Keratinocyte (primary cell): ENCODE results near the gene SIN3A. TPM values are rescaled to one million over a fixed set of nuclear protein-coding genes. Genes with fewer than 3 reads are reported as not detected.

Source experiments
- DNase-seq: peaks from one replicate; pipeline ENCODE4 v3.0.0-alpha.2; 2011; ENCODE audit warnings: low read depth, missing footprints, low spot score
- FAIRE-seq: peaks from 2 replicates; lab custom pipeline; 2011; peaks lifted over from hg19 to GRCh38; lab: Jason Lieb, UNC
- H2AFZ ChIP-seq: 2 replicates; pipeline ENCODE4 v1.6.0; 2012; ENCODE audit warnings: low read length, control low read depth, inconsistent platforms; ENCODE audit not compliant: control insufficient read depth
- H3K27ac ChIP-seq: 2 replicates; pipeline ENCODE4 v1.5.1; 2011; ENCODE audit warnings: low read length; ENCODE audit not compliant: control insufficient read depth, insufficient read depth
- H3K27me3 ChIP-seq: 3 replicates; pipeline ENCODE4 v1.6.0; 2011; ENCODE audit warnings: low read length; ENCODE audit not compliant: control insufficient read depth, insufficient read depth; ENCODE audit errors: extremely low read depth
- H3K36me3 ChIP-seq, 2 experiments: 2 replicates in 1 of 2; 3 replicates in 1 of 2; pipeline ENCODE4 v1.5.1; 2011; ENCODE audit warnings: low read length in 2 of 2, mild to moderate bottlenecking in 1 of 2; ENCODE audit not compliant: control insufficient read depth in 2 of 2, insufficient read depth in 2 of 2; ENCODE audit errors: extremely low read depth in 1 of 2
- H3K4me1 ChIP-seq: 3 replicates; pipeline ENCODE4 v1.5.1; 2011; ENCODE audit warnings: low read length; ENCODE audit not compliant: control insufficient read depth, insufficient read depth; ENCODE audit errors: extremely low read depth
- H3K4me2 ChIP-seq: 3 replicates; pipeline ENCODE4 v1.6.0; 2011; ENCODE audit warnings: low read depth, low read length; ENCODE audit not compliant: control insufficient read depth, insufficient read depth; ENCODE audit errors: extremely low read depth
- H3K4me3 ChIP-seq, 3 experiments: fragments of 200-600 bp in 1 of 3; sonication (generic) in 1 of 3; 2 replicates in 2 of 3; 3 replicates in 1 of 3; pipeline ENCODE4 v1.5.1; 2011 to 2016; ENCODE audit warnings: low read length in 3 of 3, mild to moderate bottlenecking in 3 of 3, control low read depth in 2 of 3, inconsistent platforms in 1 of 3, low read depth in 1 of 3, mixed read lengths in 1 of 3, mixed run types in 1 of 3, moderate library complexity in 1 of 3; ENCODE audit not compliant: control insufficient read depth in 2 of 3, insufficient read depth in 2 of 3; ENCODE audit errors: extremely low read depth in 1 of 3
- H3K79me2 ChIP-seq: 2 replicates; pipeline ENCODE4 v1.6.0; 2012; ENCODE audit warnings: low read length; ENCODE audit not compliant: control insufficient read depth, insufficient read depth
- H3K9ac ChIP-seq: 3 replicates; pipeline ENCODE4 v1.6.0; 2011; ENCODE audit warnings: low read length; ENCODE audit not compliant: control insufficient read depth, insufficient read depth; ENCODE audit errors: extremely low read depth
- H3K9me1 ChIP-seq: 3 replicates; pipeline ENCODE4 v1.6.0; 2011; ENCODE audit warnings: low read length; ENCODE audit not compliant: control insufficient read depth, insufficient read depth; ENCODE audit errors: extremely low read depth
- H3K9me3 ChIP-seq: 2 replicates; pipeline ENCODE4 v1.5.1; 2012; ENCODE audit warnings: low read depth, low read length; ENCODE audit not compliant: control insufficient read depth
- H4K20me1 ChIP-seq: 3 replicates; pipeline ENCODE4 v1.6.0; 2011; ENCODE audit warnings: low read length; ENCODE audit not compliant: control insufficient read depth, insufficient read depth; ENCODE audit errors: extremely low read depth
- CTCF ChIP-seq, 3 experiments: IDR thresholded peaks in 1 of 3; conservative IDR thresholded peaks in 1 of 3; optimal IDR thresholded peaks in 1 of 3; 2 replicates in 2 of 3; 3 replicates in 1 of 3; pipeline versions ENCODE3 to v1.5.1; 2011; ENCODE audit warnings: low read length in 3 of 3, mild to moderate bottlenecking in 3 of 3, moderate library complexity in 2 of 3, control low read depth in 1 of 3, inconsistent platforms in 1 of 3; ENCODE audit not compliant: insufficient read depth in 2 of 3; ENCODE audit errors: extremely low read depth in 1 of 3
- EZH2 ChIP-seq: IDR thresholded peaks from one replicate; pipeline ENCODE4 v1.6.1; 2012; ENCODE audit warnings: inconsistent platforms, mild to moderate bottlenecking, low read length, moderate library complexity
- dilution Hi-C: fragments of 300-500 bp; cut with MboI; formaldehyde crosslinking; loops from one replicate; pipeline ENCODE4 v1.7.0; 2020; ENCODE audit warnings: low sequenced_read_pairs; ENCODE audit not compliant: extremely low pct_ligation_motif_present
- polyA plus RNA-seq, 5 experiments: library from polyadenylated mRNA; depleted of rRNA in 3 of 5; stranded (reverse) in 3 of 5; stranded (forward) in 1 of 5; unstranded in 1 of 5; fragments of >200 nt; gene quantifications; 1 replicate in 1 of 5; 2 replicates in 3 of 5; 3 replicates in 1 of 5; pipeline versions ENCODE4 v1.2.1 to v1.2.3, GENCODE V29; 2011 to 2012; ENCODE audit warnings: missing spikeins in 2 of 5, low read depth in 1 of 5, low replicate concordance in 1 of 5

Gene SIN3A
- polyA plus RNA-seq, 1 donor (not counting 4 experiments of a cell fraction or from before 2014, with no cell fraction given): 19.4 TPM

- H3K9me3 ChIP-seq: no peaks in the 10 kb centered on the region
- no peak overlapping the region for H3K9ac ChIP-seq
- no peaks in the 10 kb centered on the region for H4K20me1 ChIP-seq
- no peak overlapping the region for H3K4me2 ChIP-seq
- DNase-seq (no peak), FAIRE-seq (no peak)
- no peaks in the 10 kb centered on the region for H3K4me1 ChIP-seq
- H3K9me1 ChIP-seq: no peaks in the 10 kb centered on the region
- peaks cover 13 to 33% of the 10 kb centered on the region in 2 experiments for H3K36me3 ChIP-seq
- H3K27ac ChIP-seq: no peak overlapping the region
- dilution Hi-C loops: no loop called here
- H3K4me3 ChIP-seq: no peak overlapping the region
- H3K27me3 ChIP-seq: no peaks in the 10 kb centered on the region
- no peaks in the 10 kb centered on the region for H3K79me2 ChIP-seq
- TF ChIP-seq CTCF (optimal IDR thresholded peaks at IDR 0.05 in 1 of 3, IDR thresholded peaks at IDR 0.05 in 1 of 3, conservative IDR thresholded peaks at IDR 0.05 in 1 of 3; ENCODE audit: extremely low read depth in 1 of 3, insufficient read depth in 2 of 3, low read length in 3 of 3) (no peak), EZH2 (no peak)
- H2AFZ ChIP-seq: no peak overlapping the region
Measured at GRCh38 chr15:75355369-75355768, 96.1 kb downstream of the SIN3A start.

GRCh38 chr15:75354454-75354853 is 97.0 kb downstream of the SIN3A start:
- Histone ChIP-seq H3K4me2 (no peak overlapping the region), H3K4me3 (no peak overlapping the region), H3K79me2 (no peaks in the 10 kb centered on the region), H3K36me3 (peaks cover 10 to 29% of the 10 kb centered on the region in 2 experiments), H3K9ac (no peak overlapping the region), H3K27me3 (no peaks in the 10 kb centered on the region), H4K20me1 (no peaks in the 10 kb centered on the region), H3K4me1 (no peaks in the 10 kb centered on the region), H2AFZ (no peak overlapping the region), H3K9me1 (no peaks in the 10 kb centered on the region), H3K27ac (no peak overlapping the region), H3K9me3 (no peaks in the 10 kb centered on the region)
- dilution Hi-C loops: no loop called here
- DNase-seq: no peak
- FAIRE-seq: no peak
- TF ChIP-seq EZH2 (no peak), CTCF (optimal IDR thresholded peaks at IDR 0.05 in 1 of 3, IDR thresholded peaks at IDR 0.05 in 1 of 3, conservative IDR thresholded peaks at IDR 0.05 in 1 of 3; ENCODE audit: extremely low read depth in 1 of 3, insufficient read depth in 2 of 3, low read length in 3 of 3) (no peak)
